A673 (cell line): ENCODE results near the gene EMX1. TPM values are rescaled to one million over a fixed set of nuclear protein-coding genes. Genes with fewer than 3 reads are reported as not detected.

ENCODE experiments used
- BruUV-seq: library from RNA; stranded (reverse); fragments of 400-500 nt; replicated peaks from 2 replicates; lab custom pipeline; 2021; lab: Mats Ljungman, UMichigan
- CTCF ChIA-PET: fragments of 300-600 bp; sonication (Branson Sonifier 250); formaldehyde crosslinking; loops from one replicate; lab custom pipeline; 2022; ENCODE audit warnings: antibody characterized with exemption; lab: Charles Lee
- POLR2A ChIA-PET: fragments of 300-600 bp; sonication (Branson Sonifier 250); formaldehyde crosslinking; loops from one replicate; lab custom pipeline; 2022; ENCODE audit warnings: antibody characterized with exemption; ENCODE audit not compliant: low non-redundant PET; lab: Charles Lee
- DNase-seq: peaks from one replicate; pipeline ENCODE4 v3.0.0-alpha.2; 2015; ENCODE audit warnings: low spot score
- H3K27ac ChIP-seq: fragments of 200-600 bp; sonication (generic); 2 replicates; pipeline ENCODE4 v1.5.1; 2016; ENCODE audit warnings: mixed run types, low read depth, mild to moderate bottlenecking, mixed read lengths, antibody characterized with exemption, low read length; ENCODE audit not compliant: poor library complexity, severe bottlenecking
- H3K27me3 ChIP-seq: fragments of 200-600 bp; sonication (generic); replicated peaks from 2 replicates; pipeline ENCODE4 v1.6.1; 2017; ENCODE audit warnings: mixed run types, low read depth, mild to moderate bottlenecking, mixed read lengths, antibody characterized with exemption, low read length; ENCODE audit not compliant: insufficient read depth, poor library complexity
- H3K36me3 ChIP-seq: fragments of 200-600 bp; sonication (generic); 2 replicates; pipeline ENCODE4 v1.6.1; 2016; ENCODE audit warnings: mixed run types, mild to moderate bottlenecking, mixed read lengths, antibody characterized with exemption, low read length; ENCODE audit not compliant: insufficient read depth, poor library complexity, severe bottlenecking
- H3K4me1 ChIP-seq: fragments of 200-600 bp; sonication (generic); 2 replicates; pipeline ENCODE4 v1.6.1; 2017; ENCODE audit warnings: mixed run types, mild to moderate bottlenecking, mixed read lengths, antibody characterized with exemption, low read length; ENCODE audit not compliant: insufficient read depth, poor library complexity, severe bottlenecking
- H3K4me3 ChIP-seq: fragments of 200-600 bp; sonication (generic); 2 replicates; pipeline ENCODE4 v1.5.1; 2016; ENCODE audit warnings: low read depth, mixed run types, mild to moderate bottlenecking, mixed read lengths, low read length; ENCODE audit not compliant: poor library complexity, severe bottlenecking
- H3K9me3 ChIP-seq: fragments of 200-600 bp; sonication (generic); 2 replicates; pipeline ENCODE4 v1.6.1; 2016; ENCODE audit warnings: mixed run types, low read depth, mild to moderate bottlenecking, mixed read lengths, antibody characterized with exemption, low read length; ENCODE audit not compliant: poor library complexity, severe bottlenecking
- EZH2 ChIP-seq: fragments of 200-600 bp; sonication (generic); IDR thresholded peaks from 2 replicates; pipeline ENCODE4 v1.6.1; 2017; ENCODE audit warnings: borderline replicate concordance, low read depth, mild to moderate bottlenecking, mixed read lengths, antibody characterized with exemption, low read length; ENCODE audit not compliant: poor library complexity, severe bottlenecking
- intact Hi-C: fragments of 100-400 bp; cut with micrococcal nuclease; formaldehyde crosslinking; loops from one replicate; pipeline ENCODE4 v1.10.0; 2022; ENCODE audit not compliant: unreplicated experiment
- total RNA-seq: library from RNA; stranded (reverse); gene quantifications from 2 replicates; pipeline ENCODE4 v1.2.3, GENCODE V29; 2021
- TF ChIP-seq, protein P1 (sequence below): fragments of 300-800, 200-600 bp; sonication (generic); conservative IDR thresholded peaks from 2 replicates; pipeline ENCODE4 v1.5.1; 2017; ENCODE audit warnings: low read depth, mild to moderate bottlenecking, antibody characterized with exemption, low read length, moderate library complexity, mixed read lengths

EMX1 gene
- total RNA-seq, 1 experiment from 2014 or later: not detected

DNA sequence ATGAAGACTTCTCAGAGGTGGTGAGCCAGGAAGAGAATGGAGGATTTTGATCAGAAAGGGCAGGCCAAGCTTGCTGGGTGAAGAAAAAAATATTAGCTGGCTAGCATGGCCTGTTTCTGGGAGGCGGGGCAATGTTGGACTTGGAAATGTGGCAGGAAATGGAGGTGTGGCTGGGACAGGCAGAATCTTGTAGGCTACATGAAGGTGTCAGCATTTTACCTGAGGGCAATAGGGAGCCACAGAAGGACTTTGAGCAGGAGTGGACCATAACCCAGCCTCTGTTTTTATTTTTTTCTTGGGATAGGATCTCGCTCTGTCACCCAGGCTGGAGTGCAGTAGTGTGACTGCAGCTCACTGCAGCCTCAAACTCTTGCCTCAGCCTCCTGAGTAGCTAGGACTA lies 31.7 kb downstream of the EMX1 start:
- Histone ChIP-seq H3K4me1 (no peaks in the 10 kb centered on the region), H3K9me3 (no peaks in the 10 kb centered on the region), H3K36me3 (no peaks in the 10 kb centered on the region), H3K27me3 (no peaks in the 10 kb centered on the region), H3K4me3 (no peak overlapping the region), H3K27ac (no peak overlapping the region)
- ChIA-PET POLR2A (no interaction called here), CTCF (no interaction called here)
- no TSS peak for BruUV-seq
- no peak for TF ChIP-seq EZH2
- TF ChIP-seq, protein P1, sequence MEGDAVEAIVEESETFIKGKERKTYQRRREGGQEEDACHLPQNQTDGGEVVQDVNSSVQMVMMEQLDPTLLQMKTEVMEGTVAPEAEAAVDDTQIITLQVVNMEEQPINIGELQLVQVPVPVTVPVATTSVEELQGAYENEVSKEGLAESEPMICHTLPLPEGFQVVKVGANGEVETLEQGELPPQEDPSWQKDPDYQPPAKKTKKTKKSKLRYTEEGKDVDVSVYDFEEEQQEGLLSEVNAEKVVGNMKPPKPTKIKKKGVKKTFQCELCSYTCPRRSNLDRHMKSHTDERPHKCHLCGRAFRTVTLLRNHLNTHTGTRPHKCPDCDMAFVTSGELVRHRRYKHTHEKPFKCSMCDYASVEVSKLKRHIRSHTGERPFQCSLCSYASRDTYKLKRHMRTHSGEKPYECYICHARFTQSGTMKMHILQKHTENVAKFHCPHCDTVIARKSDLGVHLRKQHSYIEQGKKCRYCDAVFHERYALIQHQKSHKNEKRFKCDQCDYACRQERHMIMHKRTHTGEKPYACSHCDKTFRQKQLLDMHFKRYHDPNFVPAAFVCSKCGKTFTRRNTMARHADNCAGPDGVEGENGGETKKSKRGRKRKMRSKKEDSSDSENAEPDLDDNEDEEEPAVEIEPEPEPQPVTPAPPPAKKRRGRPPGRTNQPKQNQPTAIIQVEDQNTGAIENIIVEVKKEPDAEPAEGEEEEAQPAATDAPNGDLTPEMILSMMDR: no peak
- intact Hi-C loops: no loop called here
- no peak for DNase-seq

DNA sequence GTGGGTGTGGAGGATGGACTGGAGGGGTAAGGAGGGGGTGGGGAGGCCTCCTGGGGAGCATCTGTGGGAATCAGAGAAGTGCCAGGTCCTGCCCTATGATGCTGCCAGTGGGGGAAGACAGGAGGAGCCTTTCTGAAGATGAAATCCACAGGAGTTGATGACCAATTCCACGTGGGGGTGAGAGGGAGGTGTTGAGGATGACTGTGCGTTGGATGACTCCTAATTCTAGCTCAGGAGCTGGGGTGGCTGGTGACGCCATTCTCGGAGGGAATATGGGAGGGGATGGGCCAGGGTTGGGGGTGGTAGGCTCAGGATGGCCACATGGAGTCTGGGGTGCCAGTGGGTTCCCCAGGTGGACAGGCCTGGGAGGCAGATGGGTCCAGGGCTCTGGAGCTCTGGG lies 32.3 kb downstream of the EMX1 start:
- no TSS peak for BruUV-seq
- DNase-seq: no peak
- Histone ChIP-seq H3K4me1 (no peaks in the 10 kb centered on the region), H3K27me3 (no peaks in the 10 kb centered on the region), H3K4me3 (no peak overlapping the region), H3K27ac (no peak overlapping the region), H3K9me3 (no peaks in the 10 kb centered on the region), H3K36me3 (no peaks in the 10 kb centered on the region)
- ChIA-PET POLR2A (no interaction called here), CTCF (no interaction called here)
- intact Hi-C loops: no loop called here
- TF ChIP-seq EZH2: no peak
- TF ChIP-seq, protein P1: no peak

DNA sequence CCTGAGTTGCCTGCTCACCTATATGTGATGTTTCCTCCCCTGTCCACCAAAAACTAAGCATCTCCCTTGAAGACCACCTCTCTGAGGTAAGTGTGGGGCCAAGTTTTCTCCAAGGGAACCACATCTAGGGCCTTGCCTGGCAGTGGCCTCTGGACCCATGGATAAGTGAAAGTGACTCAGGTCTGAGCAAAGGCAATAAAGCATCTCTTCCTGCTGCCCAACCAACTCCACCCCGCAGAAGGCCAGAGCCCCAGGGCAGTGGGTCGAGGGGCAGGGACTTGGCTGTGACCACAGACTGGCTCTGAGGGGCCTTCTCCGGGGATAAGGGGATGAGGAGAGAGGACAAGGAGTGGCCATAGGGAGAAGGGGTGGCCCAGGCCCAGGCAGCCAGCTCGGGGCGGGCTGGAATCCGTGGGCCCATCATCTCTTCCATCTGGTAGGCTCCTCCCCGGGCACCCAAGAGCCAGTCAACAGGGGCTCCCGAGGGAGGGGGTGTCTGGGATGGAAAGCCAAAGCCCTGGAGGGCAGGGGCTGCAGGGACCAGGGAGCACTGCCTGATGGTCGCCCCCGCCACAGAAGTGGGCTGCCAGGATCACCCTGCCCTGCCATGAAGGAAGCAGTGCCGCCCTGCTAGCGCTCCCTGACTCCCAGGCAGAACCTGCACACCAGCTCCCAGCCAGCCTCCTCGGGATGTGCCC lies 33.4 kb downstream of the EMX1 start:
- intact Hi-C loops: no loop called here
- no TSS peak for BruUV-seq
- POLR2A ChIA-PET: no interaction called here

More for the DNA sequence above, 33.4 kb downstream of the EMX1 start:
- Histone ChIP-seq H3K36me3 (no peaks in the 10 kb centered on the region), H3K27ac (no peak overlapping the region), H3K4me1 (no peaks in the 10 kb centered on the region), H3K4me3 (no peak overlapping the region), H3K27me3 (no peaks in the 10 kb centered on the region), H3K9me3 (no peaks in the 10 kb centered on the region)
- TF ChIP-seq EZH2: no peak
- TF ChIP-seq, protein P1: no peak
- CTCF ChIA-PET: no interaction called here
- DNase-seq: no peak
